A549 (cell line): ENCODE results near the gene APOL4.

Experiments
- CBX2 ChIP-seq: fragments of 200-600 bp; sonication (generic); IDR thresholded peaks from 2 replicates; pipeline ENCODE4 v1.6.1; 2016; ENCODE audit warnings: low read depth, mild to moderate bottlenecking, borderline replicate concordance
- CHD2 ChIP-seq: fragments of 150-350 bp; IDR thresholded peaks from 2 replicates; pipeline ENCODE4 v1.6.1; 2014; ENCODE audit warnings: low read length; ENCODE audit not compliant: partially characterized antibody
- CTCF ChIP-seq: fragments of >200 bp; sonication (Bioruptor Twin); formaldehyde crosslinking; IDR thresholded peaks from 3 replicates; pipeline ENCODE4 v1.5.1; 2016
- FOSL2 ChIP-seq, 2 experiments: fragments of 450-650 bp in 1 of 2; fragments of >200 bp in 1 of 2; sonication (Bioruptor Twin) in 1 of 2; formaldehyde crosslinking; IDR thresholded peaks; 2 replicates each; pipeline versions ENCODE4 v1.5.0 to v1.6.1; 2016 to 2020; ENCODE audit warnings: mild to moderate bottlenecking in 1 of 2, moderate library complexity in 1 of 2
- HMGXB4 ChIP-seq: fragments of 250-450 bp; sonication (Bioruptor Pico); IDR thresholded peaks from 2 replicates; pipeline ENCODE4 v1.5.0; 2021; ENCODE audit warnings: mild to moderate bottlenecking, moderate library complexity, borderline replicate concordance
- JUNB ChIP-seq: fragments of >200 bp; sonication (Bioruptor Twin); formaldehyde crosslinking; IDR thresholded peaks from 2 replicates; pipeline ENCODE4 v1.6.1; 2016
- MAZ ChIP-seq: fragments of 150-350 bp; IDR thresholded peaks from 2 replicates; pipeline ENCODE4 v1.6.1; 2014; ENCODE audit warnings: antibody characterized with exemption, low read depth, low read length, borderline replicate concordance
- PHF8 ChIP-seq: fragments of 200-600 bp; sonication (generic); IDR thresholded peaks from 2 replicates; pipeline ENCODE4 v1.6.1; 2016; ENCODE audit warnings: low read depth, mild to moderate bottlenecking, antibody characterized with exemption, moderate library complexity, borderline replicate concordance
- POLR2A ChIP-seq: IDR thresholded peaks from 2 replicates; pipeline ENCODE4 v1.6.1; 2012; ENCODE audit warnings: mild to moderate bottlenecking, low read length
- RAD21 ChIP-seq, 2 experiments: fragments of >200 bp in 1 of 2; sonication (Bioruptor Twin) in 1 of 2; formaldehyde crosslinking in 1 of 2; IDR thresholded peaks in 1 of 2; conservative IDR thresholded peaks in 1 of 2; 2 replicates in 1 of 2; 3 replicates in 1 of 2; pipeline ENCODE4 v1.6.1; 2012 to 2018; ENCODE audit warnings: inconsistent platforms in 1 of 2
- RCOR1 ChIP-seq: fragments of 150-350 bp; IDR thresholded peaks from 2 replicates; pipeline ENCODE4 v1.6.1; 2014; ENCODE audit warnings: antibody characterized with exemption, low read length, low read depth
- USF2 ChIP-seq: fragments of 450-650 bp; IDR thresholded peaks from 2 replicates; pipeline ENCODE4 v1.6.1; 2014; ENCODE audit warnings: antibody characterized with exemption
- TF ChIP-seq, protein P1 (sequence below): fragments of 150-350 bp; IDR thresholded peaks from 2 replicates; pipeline ENCODE4 v1.6.1; 2014; ENCODE audit warnings: low read depth, mild to moderate bottlenecking, low read length

DNA sequence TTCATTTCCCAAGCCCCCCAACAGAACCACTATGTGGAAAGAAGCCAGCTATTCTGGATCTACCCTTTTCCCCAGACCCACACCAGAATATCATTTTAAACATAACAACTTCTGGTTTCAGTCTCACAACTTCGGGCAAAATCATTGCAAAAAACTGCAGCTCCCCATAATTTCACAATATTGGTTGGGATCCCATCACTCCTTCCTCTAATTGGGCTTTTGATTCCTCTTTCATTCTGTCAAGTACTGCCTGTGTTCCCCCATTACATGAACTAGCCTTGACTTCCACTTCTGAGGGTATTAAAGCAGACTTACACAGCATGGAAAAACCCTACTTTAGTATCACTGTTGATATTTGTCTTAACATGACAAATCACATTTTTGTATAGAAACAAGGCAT is 37.0 kb downstream of the APOL4 start:
- TF ChIP-seq USF2 (no peak), CTCF (no peak), JUNB (no peak), RCOR1 (no peak), POLR2A (no peak), RAD21 (conservative IDR thresholded peaks at IDR 0.05 in 1 of 2, IDR thresholded peaks at IDR 0.05 in 1 of 2) (no peak), CBX2 (no peak), PHF8 (no peak), HMGXB4 (CRISPR knock-in tag) (no peak), CHD2 (no peak), FOSL2 (IDR thresholded peaks at IDR 0.05) (no peak), FOSL2 (CRISPR knock-in tag; IDR thresholded peaks at IDR 0.05) (no peak), MAZ (no peak)
- TF ChIP-seq, protein P1, sequence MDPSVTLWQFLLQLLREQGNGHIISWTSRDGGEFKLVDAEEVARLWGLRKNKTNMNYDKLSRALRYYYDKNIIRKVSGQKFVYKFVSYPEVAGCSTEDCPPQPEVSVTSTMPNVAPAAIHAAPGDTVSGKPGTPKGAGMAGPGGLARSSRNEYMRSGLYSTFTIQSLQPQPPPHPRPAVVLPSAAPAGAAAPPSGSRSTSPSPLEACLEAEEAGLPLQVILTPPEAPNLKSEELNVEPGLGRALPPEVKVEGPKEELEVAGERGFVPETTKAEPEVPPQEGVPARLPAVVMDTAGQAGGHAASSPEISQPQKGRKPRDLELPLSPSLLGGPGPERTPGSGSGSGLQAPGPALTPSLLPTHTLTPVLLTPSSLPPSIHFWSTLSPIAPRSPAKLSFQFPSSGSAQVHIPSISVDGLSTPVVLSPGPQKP, result no peak
